H1 (cell line): ENCODE results near the gene PPIB.

Experiments
- CBX8 ChIP-seq: fragments of 300-800, 300-1000 bp; sonication (generic); IDR thresholded peaks from 2 replicates; pipeline ENCODE4 v1.7.1; 2016; ENCODE audit warnings: low read depth, low read length, borderline replicate concordance
- CHD2 ChIP-seq: IDR thresholded peaks from 2 replicates; pipeline ENCODE4 v1.6.1; 2012; ENCODE audit warnings: low read length, improper control_type of control experiment
- CTCF ChIP-seq, 3 experiments: IDR thresholded peaks; 1 replicate in 2 of 3; 2 replicates in 1 of 3; pipeline versions ENCODE4 v1.5.1 to v1.6.1; 2011; ENCODE audit warnings: low read length in 3 of 3, mild to moderate bottlenecking in 3 of 3, inconsistent platforms in 2 of 3, low read depth in 1 of 3, moderate library complexity in 1 of 3; ENCODE audit not compliant: insufficient read depth in 1 of 3; ENCODE audit errors: control extremely low read depth in 1 of 3
- EZH2 ChIP-seq: fragments of 200-600 bp; sonication (generic); IDR thresholded peaks from 2 replicates; pipeline ENCODE4 v1.7.1; 2012; ENCODE audit warnings: low read depth, mild to moderate bottlenecking, moderate library complexity, low read length, inconsistent platforms; ENCODE audit not compliant: severe bottlenecking
- GABPA ChIP-seq: IDR thresholded peaks from 2 replicates; pipeline ENCODE4 v1.6.1; 2011; ENCODE audit warnings: mild to moderate bottlenecking, low read length, moderate library complexity, borderline replicate concordance; ENCODE audit not compliant: insufficient read depth
- JUN ChIP-seq: IDR thresholded peaks from 2 replicates; pipeline ENCODE4 v1.6.1; 2011; ENCODE audit warnings: low read depth, mild to moderate bottlenecking, improper control_type of control experiment, low read length
- NANOG ChIP-seq: IDR thresholded peaks from 2 replicates; pipeline ENCODE4 v1.6.1; 2011; ENCODE audit warnings: low read length, low read depth, mild to moderate bottlenecking, inconsistent platforms; ENCODE audit not compliant: insufficient read depth, poor library complexity, severe bottlenecking
- POLR2A ChIP-seq, 2 experiments: IDR thresholded peaks; 1 replicate in 1 of 2; 2 replicates in 1 of 2; pipeline ENCODE4 v1.6.1; 2011; ENCODE audit warnings: low read depth in 2 of 2, low read length in 2 of 2, mild to moderate bottlenecking in 2 of 2; ENCODE audit errors: control extremely low read depth in 1 of 2
- POLR2AphosphoS5 ChIP-seq: IDR thresholded peaks from 2 replicates; pipeline ENCODE4 v1.6.1; 2011; ENCODE audit warnings: low read depth, low read length
- RFX5 ChIP-seq: IDR thresholded peaks from 2 replicates; pipeline ENCODE4 v1.6.1; 2011; ENCODE audit warnings: low read depth, low read length, improper control_type of control experiment, borderline replicate concordance
- SIRT6 ChIP-seq: IDR thresholded peaks from one replicate; pipeline ENCODE4 v1.7.1; 2012; ENCODE audit warnings: low read length, inconsistent platforms
- TF ChIP-seq, protein P1 (sequence below): IDR thresholded peaks from 2 replicates; pipeline ENCODE4 v1.6.1; 2011; ENCODE audit warnings: low read length, improper control_type of control experiment

- TF ChIP-seq GABPA (no peak), CBX8 (no peak), NANOG (no peak), POLR2A (IDR thresholded peaks at IDR 0.05; ENCODE audit: control extremely low read depth in 1 of 2, low read depth in 2 of 2, low read length in 2 of 2) (no peak), CTCF (IDR thresholded peaks at IDR 0.05; ENCODE audit: control extremely low read depth in 1 of 3, insufficient read depth in 1 of 3, low read depth in 1 of 3, low read length in 3 of 3) (no peak), SIRT6 (no peak), POLR2AphosphoS5 (no peak), RFX5 (no peak), JUN (no peak), EZH2 (no peak), CHD2 (no peak)
- TF ChIP-seq, protein P1, sequence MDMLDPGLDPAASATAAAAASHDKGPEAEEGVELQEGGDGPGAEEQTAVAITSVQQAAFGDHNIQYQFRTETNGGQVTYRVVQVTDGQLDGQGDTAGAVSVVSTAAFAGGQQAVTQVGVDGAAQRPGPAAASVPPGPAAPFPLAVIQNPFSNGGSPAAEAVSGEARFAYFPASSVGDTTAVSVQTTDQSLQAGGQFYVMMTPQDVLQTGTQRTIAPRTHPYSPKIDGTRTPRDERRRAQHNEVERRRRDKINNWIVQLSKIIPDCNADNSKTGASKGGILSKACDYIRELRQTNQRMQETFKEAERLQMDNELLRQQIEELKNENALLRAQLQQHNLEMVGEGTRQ, result no peak
Measured at GRCh38 chr15:64144565-64145281, 18.1 kb downstream of the PPIB start.
